Memory B cell (primary cell): ENCODE measurements around the gene UBA6.
A peak's percentile ranks its signal among the peaks of the same experiment; 100 is the strongest.

ENCODE experiments used
- ATAC-seq: fragments of 150-1000 bp; cut with Tn5 transposase; 2 replicates; pipeline ENCODE4 v1.10.0; 2021; ENCODE audit warnings: low read depth, mild to moderate bottlenecking, moderate library complexity
- DNase-seq, 2 donors: peaks; one replicate each; pipeline ENCODE4 v3.0.0; 2022; ENCODE audit warnings: low spot score in 2 of 2
- H3K27ac Mint-ChIP-seq: one replicate; pipeline ENCODE4 v1.8.0; 2022; ENCODE audit warnings: mild to moderate bottlenecking, moderate library complexity, mixed read lengths
- H3K27me3 Mint-ChIP-seq: one replicate; pipeline ENCODE4 v1.8.0; 2022; ENCODE audit warnings: mixed read lengths
- H3K36me3 Mint-ChIP-seq: one replicate; pipeline ENCODE4 v1.8.0; 2022; ENCODE audit warnings: mild to moderate bottlenecking, mixed read lengths
- H3K4me1 Mint-ChIP-seq: one replicate; pipeline ENCODE4 v1.8.0; 2022; ENCODE audit warnings: mixed read lengths
- H3K4me3 Mint-ChIP-seq: one replicate; pipeline ENCODE4 v1.8.0; 2022; ENCODE audit warnings: mild to moderate bottlenecking, moderate library complexity, mixed read lengths
- H3K9me3 Mint-ChIP-seq: one replicate; pipeline ENCODE4 v1.8.0; 2022; ENCODE audit warnings: mixed read lengths

UBA6 gene

DNA sequence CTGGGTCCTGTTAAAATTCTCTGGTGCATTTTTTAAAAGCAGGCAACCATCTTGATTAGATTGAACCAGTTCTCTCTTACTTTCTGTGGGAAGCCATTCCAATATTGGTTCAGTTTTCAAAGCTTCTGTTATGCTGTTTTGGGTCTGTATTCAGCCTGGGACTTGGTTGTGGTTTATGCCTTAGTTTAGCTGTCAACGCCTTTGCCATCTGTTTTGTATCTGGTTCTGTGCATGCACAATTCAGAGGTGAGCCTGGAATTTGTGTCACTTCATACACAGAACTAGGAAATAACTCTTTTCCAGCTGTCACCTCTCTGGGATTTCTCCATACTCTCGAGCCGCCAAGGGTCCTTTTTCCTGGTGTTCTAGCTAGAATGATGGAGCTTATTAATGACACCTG, 96.2 kb downstream of the UBA6 start:
- H3K4me3 Mint-ChIP-seq, result no peak overlapping the region
- ATAC-seq (no peak), DNase-seq (no peak)
- H3K27ac Mint-ChIP-seq, result no peak overlapping the region
- peaks cover 63% of the 10 kb centered on the region for H3K36me3 Mint-ChIP-seq
- H3K4me1 Mint-ChIP-seq, result peaks cover 3% of the 10 kb centered on the region
- H3K9me3 Mint-ChIP-seq, result peaks cover 10% of the 10 kb centered on the region
- H3K27me3 Mint-ChIP-seq, result no peaks in the 10 kb centered on the region

DNA sequence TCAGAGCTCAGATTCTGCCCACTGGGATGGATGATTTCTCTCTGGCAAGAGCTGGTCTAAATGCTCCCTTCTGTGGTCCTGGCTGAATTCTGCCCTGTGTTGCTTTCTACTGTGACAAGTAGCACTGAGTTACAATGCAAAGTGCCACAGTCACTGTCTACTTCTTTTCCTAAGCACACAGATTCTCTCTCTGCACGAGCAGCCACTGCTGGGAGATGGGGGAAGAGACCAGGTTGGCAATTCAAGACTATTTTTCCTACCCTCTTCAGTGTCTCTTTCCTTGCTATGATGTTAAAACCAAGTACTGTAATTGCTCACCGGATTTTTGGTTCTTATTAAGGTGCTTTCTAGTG, 97.0 kb downstream of the UBA6 start:
- peaks cover 8% of the 10 kb centered on the region for H3K9me3 Mint-ChIP-seq
- no peak overlapping the region for H3K27ac Mint-ChIP-seq
- H3K4me1 Mint-ChIP-seq, result peaks cover 3% of the 10 kb centered on the region
- H3K4me3 Mint-ChIP-seq, result no peak overlapping the region
- ATAC-seq, result no peak
- DNase-seq, result no peak
- H3K36me3 Mint-ChIP-seq, result peaks cover 63% of the 10 kb centered on the region
- H3K27me3 Mint-ChIP-seq, result no peaks in the 10 kb centered on the region

DNA sequence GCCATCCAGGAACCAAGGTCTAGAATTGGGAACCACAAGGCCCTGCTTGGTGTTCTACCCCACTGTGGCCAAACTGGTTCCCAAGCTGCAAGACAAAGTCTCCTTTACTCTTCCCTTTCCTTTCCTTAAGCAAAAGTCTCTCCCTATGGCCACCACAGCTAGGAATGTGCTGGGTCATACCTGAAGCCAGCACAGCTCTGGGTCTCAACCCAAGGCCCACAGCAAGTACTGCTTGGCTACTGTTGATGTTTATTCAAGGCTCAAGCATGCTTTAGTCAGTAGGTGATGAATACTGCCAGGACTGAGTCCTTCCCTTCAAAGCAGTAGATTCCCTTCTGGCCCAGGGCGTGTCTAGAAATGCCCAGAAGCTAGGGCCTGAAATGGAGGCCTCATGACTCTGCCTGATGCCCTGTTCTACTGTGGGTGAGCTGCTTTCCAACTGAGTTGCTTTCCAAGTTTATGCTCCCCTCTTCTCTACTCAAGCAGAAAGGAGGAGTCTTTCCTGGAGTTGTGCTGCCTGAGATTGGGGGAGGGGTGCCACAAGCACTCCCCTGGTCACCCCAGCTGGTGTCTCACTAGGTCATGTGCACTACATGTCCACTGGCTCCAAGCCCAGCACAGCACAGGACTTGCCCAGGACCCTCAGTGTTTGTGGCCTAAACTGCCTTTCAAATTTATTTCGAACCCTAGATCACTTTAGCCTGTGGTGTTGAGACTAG, 97.5 kb downstream of the UBA6 start:
- DNase-seq, result no peak

DNA sequence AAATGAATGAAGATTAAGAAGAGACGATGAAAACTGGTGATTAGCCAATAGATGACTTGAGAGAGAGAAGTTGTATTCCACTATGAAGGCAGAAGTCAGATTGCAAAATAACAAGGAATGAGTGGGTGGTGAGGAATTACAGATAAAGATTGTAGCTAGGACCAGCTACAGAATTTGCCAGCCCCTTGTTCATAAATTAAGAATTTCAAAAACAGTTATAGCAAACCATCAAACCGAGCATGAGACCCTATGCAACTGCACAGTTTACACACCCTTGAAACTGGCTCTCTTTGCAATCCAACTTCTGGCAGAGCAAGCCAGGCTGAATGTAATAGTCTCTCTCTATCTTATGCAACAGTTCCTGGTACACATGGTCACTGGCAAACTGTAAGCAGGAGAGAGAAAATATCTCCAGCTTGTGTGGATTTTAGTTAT, 107.2 kb downstream of the UBA6 start:
- H3K4me3 Mint-ChIP-seq, result no peak overlapping the region
- peaks cover 3% of the 10 kb centered on the region for H3K9me3 Mint-ChIP-seq
- H3K36me3 Mint-ChIP-seq, result peaks cover 60% of the 10 kb centered on the region
- peak overlapping the region; percentile 14 for H3K27ac Mint-ChIP-seq
- ATAC-seq (no peak), DNase-seq (no peak)
- H3K27me3 Mint-ChIP-seq, result no peaks in the 10 kb centered on the region
- H3K4me1 Mint-ChIP-seq, result peaks cover 25% of the 10 kb centered on the region

More for the DNA sequence above, 97.5 kb downstream of the UBA6 start:
- peaks cover 7% of the 10 kb centered on the region for H3K9me3 Mint-ChIP-seq
- H3K36me3 Mint-ChIP-seq, result peaks cover 65% of the 10 kb centered on the region
- no peaks in the 10 kb centered on the region for H3K27me3 Mint-ChIP-seq
- H3K27ac Mint-ChIP-seq, result no peak overlapping the region
- H3K4me3 Mint-ChIP-seq, result no peak overlapping the region
- peaks cover 8% of the 10 kb centered on the region for H3K4me1 Mint-ChIP-seq
- ATAC-seq, result no peak

- no peaks in the 10 kb centered on the region for H3K27me3 Mint-ChIP-seq
- DNase-seq (no peak), ATAC-seq (no peak)
- peaks cover 5% of the 10 kb centered on the region for H3K4me1 Mint-ChIP-seq
- no peaks in the 10 kb centered on the region for H3K9me3 Mint-ChIP-seq
- no peak overlapping the region for H3K4me3 Mint-ChIP-seq
- no peak overlapping the region for H3K27ac Mint-ChIP-seq
- H3K36me3 Mint-ChIP-seq, result peaks cover 39% of the 10 kb centered on the region
Observed at GRCh38 chr4:67587156-67587555, 113.8 kb downstream of the UBA6 start.

- Mint-ChIP-seq H3K36me3 (peaks cover 41% of the 10 kb centered on the region), H3K9me3 (no peaks in the 10 kb centered on the region), H3K4me1 (peaks cover 21% of the 10 kb centered on the region), H3K4me3 (no peak overlapping the region), H3K27ac (peak overlapping the region; percentile 42), H3K27me3 (no peaks in the 10 kb centered on the region)
- ATAC-seq (no peak), DNase-seq (no peak)
Observed at GRCh38 chr4:67584496-67584895, 116.5 kb downstream of the UBA6 start.

GRCh38 chr4:67581913-67582312, 119.0 kb downstream of the UBA6 start:
- Mint-ChIP-seq H3K36me3 (peaks cover 44% of the 10 kb centered on the region), H3K27ac (peak overlapping the region; percentile 93)
- ATAC-seq, result no peak

GRCh38 chr4:67581208-67581857, 119.6 kb downstream of the UBA6 start:
- ATAC-seq (peak; percentile 97), DNase-seq (peak in 1 of 2 donors; percentile 25)
- H3K9me3 Mint-ChIP-seq, result no peaks in the 10 kb centered on the region
- H3K4me1 Mint-ChIP-seq, result peaks cover 29% of the 10 kb centered on the region
- H3K4me3 Mint-ChIP-seq, result peak overlapping the region; percentile 49
- peaks cover 41% of the 10 kb centered on the region for H3K36me3 Mint-ChIP-seq
- H3K27me3 Mint-ChIP-seq, result no peaks in the 10 kb centered on the region
- peak overlapping the region; percentile 93 for H3K27ac Mint-ChIP-seq

More at GRCh38 chr4:67581913-67582312, 119.0 kb downstream of the UBA6 start:
- Mint-ChIP-seq H3K9me3 (no peaks in the 10 kb centered on the region), H3K27me3 (no peaks in the 10 kb centered on the region), H3K4me1 (peaks cover 29% of the 10 kb centered on the region), H3K4me3 (no peak overlapping the region)
- no peak for DNase-seq

GRCh38 chr4:67580577-67580976, 120.4 kb downstream of the UBA6 start:
- DNase-seq, result no peak
- H3K36me3 Mint-ChIP-seq, result peaks cover 41% of the 10 kb centered on the region
- peak overlapping the region; percentile 93 for H3K27ac Mint-ChIP-seq
- H3K9me3 Mint-ChIP-seq, result no peaks in the 10 kb centered on the region
- H3K4me3 Mint-ChIP-seq, result peak overlapping the region; percentile 21
- H3K27me3 Mint-ChIP-seq, result no peaks in the 10 kb centered on the region
- no peak for ATAC-seq
- peaks cover 35% of the 10 kb centered on the region for H3K4me1 Mint-ChIP-seq

DNA sequence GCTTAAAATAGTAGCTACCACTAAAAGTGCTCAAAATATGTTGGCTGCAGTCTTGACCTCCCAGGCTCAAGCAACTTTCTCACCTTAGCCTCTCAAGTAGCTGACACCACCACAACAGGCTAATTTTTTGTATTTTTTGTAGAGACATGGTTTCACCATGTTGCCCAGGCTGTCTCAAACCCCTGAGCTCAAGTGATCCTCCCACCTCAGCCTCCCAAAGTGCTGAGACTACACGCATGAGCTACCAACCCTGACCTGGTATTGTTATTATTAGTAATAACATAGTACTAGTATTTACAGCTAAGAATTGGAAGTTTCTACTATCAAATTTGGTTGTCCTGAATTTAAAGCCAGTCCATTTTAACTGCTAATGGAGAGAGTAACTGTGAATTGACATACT, 124.4 kb downstream of the UBA6 start:
- H3K27me3 Mint-ChIP-seq, result no peaks in the 10 kb centered on the region
- ATAC-seq (no peak), DNase-seq (no peak)
- H3K4me1 Mint-ChIP-seq, result peaks cover 51% of the 10 kb centered on the region
- H3K4me3 Mint-ChIP-seq, result peak overlapping the region; percentile 5
- no peaks in the 10 kb centered on the region for H3K9me3 Mint-ChIP-seq
- peaks cover 30% of the 10 kb centered on the region for H3K36me3 Mint-ChIP-seq
- H3K27ac Mint-ChIP-seq, result peak overlapping the region; percentile 96

GRCh38 chr4:67576059-67576466, 124.9 kb downstream of the UBA6 start:
- no peaks in the 10 kb centered on the region for H3K27me3 Mint-ChIP-seq
- no peaks in the 10 kb centered on the region for H3K9me3 Mint-ChIP-seq
- H3K36me3 Mint-ChIP-seq, result peaks cover 26% of the 10 kb centered on the region
- ATAC-seq, result no peak
- peaks cover 46% of the 10 kb centered on the region for H3K4me1 Mint-ChIP-seq
- DNase-seq, result no peak
- peak overlapping the region; percentile 70 for H3K4me3 Mint-ChIP-seq
- peak overlapping the region; percentile 96 for H3K27ac Mint-ChIP-seq

DNA sequence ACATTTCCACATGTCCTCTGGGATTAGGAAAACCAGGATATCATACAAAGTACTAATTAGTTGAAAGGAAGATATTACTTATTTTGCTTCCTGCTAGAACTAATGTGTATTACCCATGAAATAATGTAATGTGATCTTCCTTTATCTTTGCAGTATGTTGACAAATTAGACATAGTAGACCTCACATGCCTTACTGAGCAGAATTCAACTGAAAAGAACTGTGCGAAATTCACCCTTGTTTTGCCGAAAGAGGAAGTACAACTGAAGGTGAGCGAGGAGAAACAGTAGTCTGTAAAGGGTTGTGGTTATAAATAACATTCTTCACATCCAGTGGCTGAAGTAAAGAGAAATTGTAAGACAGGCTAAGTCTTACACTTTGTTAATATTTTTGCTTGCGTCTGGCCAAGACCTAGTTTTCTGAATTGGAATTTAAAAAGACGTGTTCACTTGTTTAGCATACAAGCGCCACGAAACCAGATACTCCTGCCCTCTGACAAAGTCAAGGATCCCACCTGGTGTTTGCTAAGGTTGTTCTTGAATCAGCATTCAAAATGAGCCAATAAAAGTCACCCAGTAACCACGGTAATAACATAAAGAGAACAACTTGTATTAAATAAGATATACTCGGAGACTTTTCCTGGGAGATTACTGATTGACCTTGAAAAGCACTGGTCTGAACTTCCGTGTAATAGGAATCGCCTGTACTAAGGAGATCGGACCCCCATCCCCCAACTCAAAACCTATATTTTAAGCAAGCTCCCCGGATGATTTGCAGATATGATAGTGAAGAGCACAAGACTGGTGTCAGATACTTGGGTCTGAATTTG, 125.5 kb downstream of the UBA6 start:
- Mint-ChIP-seq H3K27me3 (no peaks in the 10 kb centered on the region), H3K36me3 (peaks cover 23% of the 10 kb centered on the region), H3K27ac (peak overlapping the region; percentile 96), H3K9me3 (no peaks in the 10 kb centered on the region), H3K4me3 (peak overlapping the region; percentile 70), H3K4me1 (peaks cover 43% of the 10 kb centered on the region)
- DNase-seq (peak in 1 of 2 donors; percentile 63), ATAC-seq (peak; percentile 97)

DNA sequence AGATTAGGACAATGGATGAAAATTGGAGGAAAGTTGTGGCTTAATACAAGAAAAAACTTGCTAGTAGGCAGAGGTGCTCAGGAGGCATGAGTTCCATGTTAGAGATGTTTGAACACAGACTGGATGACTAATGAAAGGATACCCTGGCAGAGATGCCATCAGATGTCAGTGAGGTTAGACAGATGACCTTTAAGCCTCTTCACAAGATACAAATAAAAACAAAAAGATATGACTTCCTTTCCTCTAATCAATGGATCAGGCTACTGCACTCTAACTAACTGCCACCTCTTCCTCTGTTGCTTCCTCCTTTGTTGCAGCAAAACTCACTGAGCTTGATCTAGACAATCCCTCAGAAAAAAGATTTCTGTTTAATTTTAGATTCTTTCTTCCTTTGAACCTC, 127.8 kb downstream of the UBA6 start:
- H3K4me1 Mint-ChIP-seq, result peaks cover 43% of the 10 kb centered on the region
- DNase-seq (no peak), ATAC-seq (no peak)
- no peaks in the 10 kb centered on the region for H3K27me3 Mint-ChIP-seq
- no peaks in the 10 kb centered on the region for H3K9me3 Mint-ChIP-seq
- H3K27ac Mint-ChIP-seq, result peak overlapping the region; percentile 76
- peak overlapping the region; percentile 1 for H3K4me3 Mint-ChIP-seq
- H3K36me3 Mint-ChIP-seq, result peaks cover 14% of the 10 kb centered on the region

GRCh38 chr4:67571975-67572374, 129.0 kb downstream of the UBA6 start:
- ATAC-seq (no peak), DNase-seq (no peak)
- H3K36me3 Mint-ChIP-seq, result peaks cover 16% of the 10 kb centered on the region
- no peaks in the 10 kb centered on the region for H3K27me3 Mint-ChIP-seq
- peak overlapping the region; percentile 76 for H3K27ac Mint-ChIP-seq
- no peak overlapping the region for H3K4me3 Mint-ChIP-seq
- peaks cover 49% of the 10 kb centered on the region for H3K4me1 Mint-ChIP-seq
- no peaks in the 10 kb centered on the region for H3K9me3 Mint-ChIP-seq
